NK-92 treated with Interleukin-12 subunit alpha and Interleukin-12 subunit beta, amount 100 ng/mL, for 24 hours (cell line): Measurements from ENCODE around the gene RAB11FIP5.
"Not testable (repeated sequence)": the region's sequence is repeated elsewhere in the genome, so short reads cannot be mapped to it uniquely, and the experiment has no call there.

ENCODE experiments used
- DNase-seq: peaks from one replicate; lab custom pipeline; 2025; lab: John Stamatoyannopoulos, UW

Gene RAB11FIP5

GRCh38 chr2:73069855-73070642 lies 42.7 kb downstream of the RAB11FIP5 start:
- DNase-seq: no peak

GRCh38 chr2:73069041-73069854 lies 43.5 kb downstream of the RAB11FIP5 start:
- no peak for DNase-seq

- no peak for DNase-seq
Measured at GRCh38 chr2:73068147-73068546, 44.6 kb downstream of the RAB11FIP5 start.

- no peak for DNase-seq
Measured at GRCh38 chr2:73067043-73067442, 45.7 kb downstream of the RAB11FIP5 start.

GRCh38 chr2:73065070-73065469 lies 47.7 kb downstream of the RAB11FIP5 start:
- DNase-seq: not testable (repeated sequence)

GRCh38 chr2:73063909-73064875 lies 48.6 kb downstream of the RAB11FIP5 start:
- no peak for DNase-seq

GRCh38 chr2:73063472-73063871 lies 49.3 kb downstream of the RAB11FIP5 start:
- no peak for DNase-seq

GRCh38 chr2:73059106-73059505 lies 53.6 kb downstream of the RAB11FIP5 start:
- DNase-seq: no peak

GRCh38 chr2:73054980-73055379 lies 57.8 kb downstream of the RAB11FIP5 start:
- DNase-seq: no peak

- no peak for DNase-seq
Measured at GRCh38 chr2:73053316-73054114, 59.2 kb downstream of the RAB11FIP5 start.

- no peak for DNase-seq
Measured at GRCh38 chr2:73050121-73050545, 62.6 kb downstream of the RAB11FIP5 start.

- no peak for DNase-seq
Measured at GRCh38 chr2:73043929-73044832, 68.6 kb downstream of the RAB11FIP5 start.

GRCh38 chr2:73043276-73043675 lies 69.5 kb downstream of the RAB11FIP5 start:
- no peak for DNase-seq

GRCh38 chr2:73037947-73038585 lies 74.7 kb downstream of the RAB11FIP5 start:
- no peak for DNase-seq

- DNase-seq: no peak
Measured at GRCh38 chr2:73036766-73037165, 76.0 kb downstream of the RAB11FIP5 start.

- DNase-seq: no peak
Measured at GRCh38 chr2:73035899-73036711, 76.6 kb downstream of the RAB11FIP5 start.

GRCh38 chr2:73034661-73035375 lies 77.9 kb downstream of the RAB11FIP5 start:
- no peak for DNase-seq

GRCh38 chr2:73033766-73034381 lies 78.9 kb downstream of the RAB11FIP5 start:
- DNase-seq: no peak
